ENCODE results near the gene CDK7.

- TF ChIP-seq CTCF (IDR thresholded peaks at IDR 0.05): no peak
- no peak for TF ChIP-seq POLR2A (IDR thresholded peaks at IDR 0.05; ENCODE audit: low read depth)
- TF ChIP-seq EP300 (IDR thresholded peaks at IDR 0.05): no peak
Measured at GRCh38 chr5:69299625-69300024, 64.9 kb downstream of the CDK7 start.
